ACC112 (cell line): ENCODE results near the gene KCNJ1.

Experiments
- H2AFZ ChIP-seq: fragments of 200-600 bp; sonication (generic); one replicate; pipeline ENCODE4 v1.6.0; 2017; ENCODE audit warnings: antibody characterized with exemption, low read length; ENCODE audit not compliant: unreplicated experiment
- H3K27ac ChIP-seq: fragments of 200-600 bp; sonication (generic); 2 replicates; pipeline ENCODE4 v1.5.1; 2014; ENCODE audit warnings: low read depth, mild to moderate bottlenecking, antibody characterized with exemption, low read length, moderate library complexity
- H3K27me3 ChIP-seq: fragments of 200-600 bp; sonication (generic); 2 replicates; pipeline ENCODE4 v1.6.1; 2014; ENCODE audit warnings: mild to moderate bottlenecking, antibody characterized with exemption, low read length, moderate library complexity, mixed read lengths; ENCODE audit not compliant: insufficient read depth
- H3K36me3 ChIP-seq: fragments of 200-600 bp; sonication (generic); 2 replicates; pipeline ENCODE4 v1.6.1; 2016; ENCODE audit warnings: mild to moderate bottlenecking, antibody characterized with exemption, low read length, moderate library complexity, mixed read lengths; ENCODE audit not compliant: insufficient read depth
- H3K4me1 ChIP-seq: fragments of 200-600 bp; sonication (generic); one replicate; pipeline ENCODE4 v1.6.1; 2016; ENCODE audit warnings: low read length, mixed read lengths; ENCODE audit not compliant: insufficient read depth, unreplicated experiment, control insufficient read depth
- H3K4me3 ChIP-seq: fragments of 200-600 bp; sonication (generic); 2 replicates; pipeline ENCODE4 v1.5.1; 2014; ENCODE audit warnings: mild to moderate bottlenecking, low read depth, low read length
- H3K79me2 ChIP-seq: fragments of 200-600 bp; sonication (generic); one replicate; pipeline ENCODE4 v1.6.0; 2016; ENCODE audit warnings: low read length; ENCODE audit not compliant: control insufficient read depth, unreplicated experiment, insufficient read depth

The KCNJ1 gene

DNA sequence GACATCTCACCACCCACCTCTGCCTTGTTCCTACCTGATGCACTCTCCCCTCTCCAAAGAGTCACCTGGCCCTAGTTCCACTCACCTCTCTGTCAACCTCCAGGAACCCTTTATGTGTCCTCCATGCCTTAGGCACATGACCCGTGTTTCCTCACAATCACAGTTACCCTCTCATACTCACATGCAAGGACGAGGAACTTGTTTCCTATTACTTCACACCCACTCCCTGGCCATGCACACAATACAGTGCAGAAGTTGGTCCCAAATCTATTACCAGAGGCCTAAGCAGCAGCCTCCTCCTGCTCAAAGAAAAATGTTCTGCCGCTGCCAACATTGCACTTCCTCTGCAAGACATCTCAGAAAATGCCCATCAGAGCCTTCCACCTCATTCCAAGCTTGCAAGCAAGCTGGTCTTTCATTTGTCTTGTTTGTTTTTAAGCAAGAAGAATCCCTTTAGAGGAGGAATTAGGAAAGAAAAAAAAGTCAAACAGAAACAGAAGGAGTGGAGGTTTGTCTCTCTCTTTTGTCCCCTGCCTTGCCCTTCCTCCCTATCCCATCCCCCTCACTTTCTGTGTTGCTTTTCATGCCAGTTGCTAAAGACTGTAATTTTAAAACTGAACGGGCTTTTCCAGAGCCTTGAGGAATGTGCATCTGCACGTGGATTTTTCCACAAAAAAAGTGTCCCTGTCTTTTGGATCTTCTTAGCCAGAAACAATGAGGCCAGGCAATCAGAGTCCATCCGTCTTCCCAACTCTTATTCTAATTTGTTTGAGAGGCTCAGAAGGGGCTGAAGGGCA is 63.4 kb downstream of the KCNJ1 start:
- no peak overlapping the region for H3K27ac ChIP-seq
- H3K36me3 ChIP-seq: 0 out of 2 replicates have a peak, but pooled peaks cover 5% of the 10 kb centered on the region
- H3K4me1 ChIP-seq: no peaks in the 10 kb centered on the region

DNA sequence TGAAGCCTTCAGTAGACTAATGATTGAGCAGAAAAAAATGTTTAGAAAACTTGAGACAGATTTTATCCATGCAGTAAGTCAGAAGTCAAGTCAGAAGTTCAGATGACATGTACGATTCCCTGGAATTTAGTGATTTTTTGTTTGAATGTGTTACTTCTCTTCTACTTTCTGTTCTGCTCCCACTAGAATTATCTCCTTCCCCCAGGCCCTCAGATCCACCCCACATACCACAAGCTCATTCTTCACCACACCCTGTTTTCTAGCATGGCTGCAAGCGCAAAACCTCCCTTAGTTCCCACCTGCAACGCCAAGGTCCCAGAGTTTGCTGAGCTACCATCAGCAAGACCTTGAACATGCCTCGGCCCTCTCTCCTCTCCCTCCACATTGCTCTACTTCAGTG is 64.1 kb downstream of the KCNJ1 start:
- H3K79me2 ChIP-seq: no peaks in the 10 kb centered on the region
- no peak overlapping the region for H2AFZ ChIP-seq
- 0 out of 2 replicates have a peak, but pooled peaks cover 5% of the 10 kb centered on the region for H3K36me3 ChIP-seq

More for the DNA sequence above, 63.4 kb downstream of the KCNJ1 start:
- Histone ChIP-seq H3K27me3 (no peaks in the 10 kb centered on the region), H2AFZ (no peak overlapping the region), H3K79me2 (no peaks in the 10 kb centered on the region), H3K4me3 (no peak overlapping the region)

DNA sequence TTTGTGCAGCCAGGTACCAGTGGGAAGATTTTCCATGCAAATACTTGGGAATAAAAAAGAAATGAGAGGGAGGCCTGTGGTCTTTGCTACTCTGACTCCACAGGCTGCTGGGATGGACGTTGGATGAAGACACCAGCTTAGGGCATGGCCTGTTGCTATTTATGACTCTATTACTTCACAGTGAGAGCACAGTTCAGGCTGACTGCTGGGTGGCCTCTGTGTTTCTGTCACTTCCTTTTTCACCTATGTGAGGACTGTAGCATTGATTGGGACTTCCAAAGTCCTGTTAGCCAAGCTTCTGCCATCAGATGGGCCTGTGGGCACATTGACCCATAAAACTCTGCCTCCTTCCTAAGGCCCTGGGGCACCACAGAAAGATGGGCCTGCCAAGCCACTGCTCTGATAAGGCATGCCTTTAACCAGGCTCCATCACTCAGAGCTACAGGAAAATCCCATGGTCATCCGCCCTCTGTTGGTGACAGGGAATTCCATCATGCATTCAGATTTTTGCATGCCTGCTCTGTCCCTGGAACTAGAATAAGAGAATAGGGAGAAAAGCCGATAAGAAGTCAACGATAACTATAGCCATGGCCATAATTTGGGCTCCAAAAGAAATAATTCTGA is 64.6 kb downstream of the KCNJ1 start:
- Histone ChIP-seq H3K4me3 (no peak overlapping the region), H3K4me1 (no peaks in the 10 kb centered on the region), H2AFZ (no peak overlapping the region), H3K27me3 (no peaks in the 10 kb centered on the region), H3K27ac (no peak overlapping the region), H3K79me2 (no peaks in the 10 kb centered on the region), H3K36me3 (0 out of 2 replicates have a peak, but pooled peaks cover 5% of the 10 kb centered on the region)

More for the DNA sequence above, 64.1 kb downstream of the KCNJ1 start:
- H3K27me3 ChIP-seq: no peaks in the 10 kb centered on the region
- H3K4me3 ChIP-seq: no peak overlapping the region
- H3K27ac ChIP-seq: no peak overlapping the region
- no peaks in the 10 kb centered on the region for H3K4me1 ChIP-seq

DNA sequence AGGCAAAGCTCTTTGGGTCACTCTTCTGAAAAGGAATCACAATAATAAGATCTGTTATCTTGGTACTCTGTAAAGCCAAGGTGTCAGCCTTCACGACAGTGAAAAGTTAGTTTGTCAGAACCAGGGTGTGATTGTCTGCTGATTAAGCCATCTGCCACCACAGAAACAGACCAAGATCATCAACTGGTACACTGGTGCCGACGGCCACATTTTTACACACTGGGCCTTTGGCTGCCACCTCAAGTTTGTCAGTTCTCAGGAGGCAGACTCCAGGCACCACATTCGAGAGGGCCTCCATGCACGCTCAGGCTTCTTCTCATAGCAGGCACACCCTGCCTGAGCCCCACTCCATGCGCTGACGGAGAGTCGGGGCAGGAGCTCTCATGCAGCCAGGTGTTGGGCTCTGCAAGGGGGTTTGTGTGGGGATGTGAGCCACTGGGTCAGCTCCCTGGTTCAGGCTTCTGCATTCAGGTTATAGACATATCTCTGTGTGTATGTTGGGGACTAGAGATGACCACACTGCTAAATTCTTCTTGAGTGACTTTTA is 66.2 kb downstream of the KCNJ1 start:
- 0 out of 2 replicates have a peak, but pooled peaks cover 5% of the 10 kb centered on the region for H3K36me3 ChIP-seq
- no peak overlapping the region for H3K4me3 ChIP-seq
- H3K27ac ChIP-seq: no peak overlapping the region
- no peaks in the 10 kb centered on the region for H3K4me1 ChIP-seq
- H2AFZ ChIP-seq: no peak overlapping the region
- no peaks in the 10 kb centered on the region for H3K79me2 ChIP-seq
- no peaks in the 10 kb centered on the region for H3K27me3 ChIP-seq

DNA sequence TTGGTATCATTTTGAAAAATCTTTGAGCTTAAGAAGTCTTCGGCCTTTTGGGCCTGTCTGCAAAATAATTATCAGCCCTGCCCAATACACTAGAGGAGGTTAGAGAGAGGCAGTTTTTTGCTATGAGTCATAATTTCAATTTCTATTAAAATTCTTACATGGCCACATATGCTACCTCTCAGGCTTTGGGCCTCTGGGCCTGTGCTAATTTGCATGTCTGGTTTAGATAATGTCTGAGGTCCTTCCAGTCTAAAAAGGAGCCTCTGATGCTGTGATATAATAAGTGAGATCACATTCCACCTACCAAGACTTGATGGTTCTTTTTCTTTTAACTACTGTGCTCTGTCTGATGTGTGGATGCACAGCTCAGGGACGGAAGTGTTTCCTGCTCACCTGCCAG is 70.8 kb downstream of the KCNJ1 start:
- H3K36me3 ChIP-seq: peaks cover 2% of the 10 kb centered on the region; the same call in 1 of the 2 replicates
- no peak overlapping the region for H3K4me3 ChIP-seq
- no peaks in the 10 kb centered on the region for H3K4me1 ChIP-seq
- no peaks in the 10 kb centered on the region for H3K27me3 ChIP-seq
- no peak overlapping the region for H2AFZ ChIP-seq
- H3K79me2 ChIP-seq: no peaks in the 10 kb centered on the region
- no peak overlapping the region for H3K27ac ChIP-seq

DNA sequence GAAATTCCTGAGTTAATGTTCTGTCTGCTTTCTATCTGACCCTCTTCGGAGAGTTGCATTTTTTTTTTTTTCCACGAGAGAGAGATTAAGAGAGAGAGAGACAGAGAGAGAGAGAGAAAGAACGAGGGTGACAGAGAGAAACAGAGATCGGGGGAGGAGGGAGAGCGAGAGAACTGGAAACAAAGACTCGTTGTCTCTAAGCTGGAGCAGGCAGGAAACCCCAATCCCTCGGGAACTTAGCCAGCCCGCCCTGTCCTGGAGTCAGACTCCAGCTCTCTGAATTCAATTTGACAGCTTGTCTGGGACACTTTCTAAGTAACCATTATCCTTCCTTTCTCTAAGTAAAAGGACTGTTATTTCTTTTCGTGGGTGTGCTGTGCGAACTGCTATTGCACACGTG is 76.9 kb downstream of the KCNJ1 start:
- no peak overlapping the region for H3K4me3 ChIP-seq
- H3K36me3 ChIP-seq: peaks cover 5% of the 10 kb centered on the region; the same call in 1 of the 2 replicates
- H3K27ac ChIP-seq: no peak overlapping the region
- no peaks in the 10 kb centered on the region for H3K27me3 ChIP-seq
- H3K79me2 ChIP-seq: no peaks in the 10 kb centered on the region
- peaks cover 6% of the 10 kb centered on the region for H3K4me1 ChIP-seq
- H2AFZ ChIP-seq: no peak overlapping the region

DNA sequence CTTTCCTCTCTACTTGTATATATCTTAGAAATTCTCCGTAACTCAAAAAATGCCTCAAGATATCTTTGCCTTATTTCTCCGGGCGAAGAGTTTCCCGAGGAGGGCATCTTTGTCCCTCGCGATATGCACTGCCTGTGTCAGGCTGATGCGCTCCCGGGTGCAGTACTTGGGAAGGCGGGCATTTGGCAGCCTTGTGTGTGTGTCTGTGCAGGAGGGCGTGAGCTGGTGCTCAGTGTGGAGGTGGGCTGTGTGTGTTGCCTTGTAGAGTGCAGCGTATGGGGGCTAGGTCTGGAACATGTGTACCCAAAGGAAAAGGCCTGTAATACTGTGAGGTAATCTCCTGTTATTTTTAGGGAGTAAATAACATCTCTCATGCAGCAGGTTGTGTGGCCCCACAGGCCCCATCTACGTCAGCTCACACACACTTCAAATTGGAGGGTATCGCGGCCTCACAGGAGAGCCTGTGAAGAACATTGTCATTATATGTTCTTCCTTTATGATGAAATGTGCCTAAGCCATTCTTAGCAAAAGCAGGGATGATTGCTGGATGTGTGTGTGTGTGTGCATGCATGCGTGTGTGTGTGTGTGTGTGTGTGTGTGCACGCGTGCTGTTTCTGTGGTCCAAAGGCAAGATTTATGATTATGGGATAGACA is 77.5 kb downstream of the KCNJ1 start:
- H3K36me3 ChIP-seq: peaks cover 5% of the 10 kb centered on the region; the same call in 1 of the 2 replicates
- no peak overlapping the region for H3K27ac ChIP-seq
- H3K27me3 ChIP-seq: no peaks in the 10 kb centered on the region
- H3K4me1 ChIP-seq: peaks cover 6% of the 10 kb centered on the region
- no peak overlapping the region for H2AFZ ChIP-seq
- H3K4me3 ChIP-seq: no peak overlapping the region
- H3K79me2 ChIP-seq: no peaks in the 10 kb centered on the region
